H1 (cell line): ENCODE results near the gene RAP1A. TPM values are rescaled to one million over a fixed set of nuclear protein-coding genes. Genes with fewer than 3 reads are reported as not detected.

Experiments
- USF2 ChIP-seq: IDR thresholded peaks from 2 replicates; pipeline ENCODE4 v1.6.1; 2011; ENCODE audit warnings: low read length, improper control_type of control experiment
- polyA plus RNA-seq, 7 experiments: library from polyadenylated mRNA; depleted of rRNA in 3 of 7; stranded (reverse) in 5 of 7; unstranded in 2 of 7; fragments of >200 nt in 5 of 7; fragments of 200-250 nt in 2 of 7; gene quantifications; 1 replicate in 5 of 7; 2 replicates in 1 of 7; 4 replicates in 1 of 7; pipeline versions ENCODE4 v1.2.1 to v1.2.3, GENCODE V29; 2011 to 2013; ENCODE audit warnings: missing spikeins in 2 of 7, mixed read lengths in 2 of 7
- total RNA-seq: library from RNA; stranded (reverse); fragmentation: NEBNext Ultra II Directional; extraction: Animal tissue kit (Norgen Biotek cat#: 25700); gene quantifications from 2 replicates; pipeline ENCODE4 v1.2.1, GENCODE V29; 2021

Gene RAP1A
- total and polyA plus RNA-seq, 2 of the 8 experiments (the other 6 are each of a cell fraction or from before 2014, with no cell fraction given) = 10.9 to 35.8 TPM

GRCh38 chr1:111705841-111706240 lies 86.3 kb downstream of the RAP1A start (continued):
- no peak for TF ChIP-seq USF2
